Head of caudate nucleus (tissue), 42 donors: ENCODE data around the gene ITGAX.
A peak's percentile ranks its signal among the peaks of the same experiment; 100 is the strongest.

Experiments used
- DNase-seq, 42 donors: peaks; one replicate each; pipeline versions ENCODE4 v3.0.0 to v3.0.0-alpha.2; 2020 to 2021; ENCODE audit warnings: mixed read lengths in 7 of 42
- intact Hi-C: fragments of 100-400 bp; cut with DNase I; formaldehyde crosslinking; loops from one replicate; pipeline ENCODE4 v1.15.0; 2022

ITGAX gene

DNA sequence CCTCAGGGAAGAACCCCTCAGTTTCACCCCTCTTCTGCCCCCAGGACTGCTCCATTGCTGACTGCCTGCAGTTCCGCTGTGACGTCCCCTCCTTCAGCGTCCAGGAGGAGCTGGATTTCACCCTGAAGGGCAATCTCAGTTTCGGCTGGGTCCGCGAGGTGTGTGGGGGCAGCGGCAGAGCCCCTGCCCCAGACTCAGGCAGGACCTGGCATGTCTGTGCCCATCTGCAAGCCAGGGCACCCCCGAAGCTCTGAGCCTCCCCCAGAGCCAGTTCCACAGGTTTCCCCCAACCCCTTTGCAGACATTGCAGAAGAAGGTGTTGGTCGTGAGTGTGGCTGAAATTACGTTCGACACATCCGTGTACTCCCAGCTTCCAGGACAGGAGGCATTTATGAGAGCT is 68.8 kb downstream of the ITGAX start:
- peak in 2 of 42 donors; percentile 8 to 19 for DNase-seq
- intact Hi-C loops = no loop called here

DNA sequence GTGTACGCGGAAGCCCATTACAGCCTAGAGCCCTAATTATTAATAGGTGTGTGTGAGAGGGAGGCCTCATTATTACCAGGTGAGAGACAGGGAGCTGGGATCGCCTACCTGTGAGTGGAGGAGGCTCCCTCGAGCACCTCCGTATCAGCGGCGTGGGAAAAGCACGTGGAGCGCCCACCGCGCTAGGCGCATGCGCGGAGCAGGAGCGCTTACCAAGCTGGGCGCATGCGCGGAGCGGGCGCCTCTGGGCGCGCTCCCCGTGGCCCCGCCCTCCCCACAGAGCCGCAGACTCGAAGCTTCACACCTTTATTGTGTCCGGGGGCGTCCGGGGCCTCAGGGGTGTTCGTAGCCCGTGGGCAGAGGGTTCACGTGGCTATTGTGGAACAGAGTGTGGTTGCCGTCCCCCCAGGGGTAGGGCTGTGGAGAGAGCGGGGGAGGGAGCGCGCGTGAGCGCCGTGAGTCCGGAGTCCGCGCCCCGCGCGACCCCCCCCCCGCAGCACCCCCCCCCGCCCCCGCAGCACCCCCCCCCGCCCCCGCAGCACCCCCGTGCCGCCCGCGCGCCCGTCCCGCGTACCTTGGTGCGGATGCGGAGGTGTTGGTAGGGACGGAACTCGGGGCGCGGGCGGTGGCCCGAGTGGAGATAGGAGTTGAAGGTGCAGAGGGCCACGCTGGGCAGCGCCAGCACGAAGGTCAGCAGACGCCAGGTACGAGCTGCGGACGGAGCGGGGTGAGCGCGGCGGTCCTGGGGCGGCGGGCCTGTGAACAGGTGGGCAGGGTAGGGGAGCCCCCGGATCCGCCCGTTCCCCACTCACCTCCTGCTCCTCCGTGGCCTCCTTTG is 72.7 kb downstream of the ITGAX start:
- DNase-seq = peak; percentile 20 to 84 (median 68)
- intact Hi-C loops = no loop called here

DNA sequence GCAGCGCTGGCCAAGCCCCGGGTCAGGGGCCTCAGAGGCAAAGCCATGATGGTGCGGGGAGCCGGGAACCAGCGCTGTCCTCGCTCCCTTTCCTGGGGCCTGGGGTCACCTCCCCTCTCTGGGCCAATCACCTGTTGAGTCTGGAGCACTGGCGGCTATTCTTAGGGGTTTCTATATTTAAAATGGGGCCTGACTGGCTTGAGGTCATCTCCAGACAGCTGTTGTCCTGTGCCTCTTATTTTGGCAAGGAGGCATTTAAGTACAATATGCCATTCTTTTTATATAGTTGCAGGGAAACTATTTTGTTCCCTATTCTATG is 73.3 kb downstream of the ITGAX start, which contains the start of gene COX6A2:
Gene COX6A2 (minus strand): TSS at position 82 of the 319 bp plus-strand sequence. CDS start 35 bp downstream, at position 47.
- intact Hi-C loops = no loop called here
- DNase-seq = peak in 1 of 42 donors; percentile 29

DNA sequence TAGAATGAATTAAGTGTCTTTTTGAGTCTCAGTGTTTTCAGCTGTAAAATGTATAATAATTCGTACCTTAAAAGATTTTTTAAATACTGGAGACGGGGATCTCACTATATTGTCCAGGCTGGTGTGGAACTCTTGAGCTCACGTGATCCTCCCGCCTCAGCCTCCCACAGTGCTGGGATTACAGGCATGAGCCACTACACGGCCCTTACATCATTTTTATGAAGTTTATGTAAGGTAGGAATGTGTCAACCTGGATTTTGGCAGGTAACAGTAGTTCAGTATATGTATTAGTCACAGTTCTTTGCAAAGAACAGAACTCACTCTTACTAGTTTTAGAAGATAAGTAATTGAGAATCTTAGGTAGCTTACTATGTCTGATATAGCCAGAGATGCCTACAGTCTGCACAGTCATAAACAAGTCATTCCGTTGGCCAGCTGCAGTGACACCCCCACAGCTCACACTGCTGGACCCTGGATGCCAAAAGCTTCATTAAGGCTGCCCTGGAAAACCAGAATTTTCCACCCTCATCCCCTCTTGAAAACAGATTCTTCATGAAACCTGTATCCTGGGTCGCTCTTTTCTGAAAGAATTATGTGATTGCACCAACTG is 73.8 kb downstream of the ITGAX start:
- intact Hi-C loops = no loop called here
- peak in 5 of 42 donors; percentile 25 to 53 (median 37) for DNase-seq

DNA sequence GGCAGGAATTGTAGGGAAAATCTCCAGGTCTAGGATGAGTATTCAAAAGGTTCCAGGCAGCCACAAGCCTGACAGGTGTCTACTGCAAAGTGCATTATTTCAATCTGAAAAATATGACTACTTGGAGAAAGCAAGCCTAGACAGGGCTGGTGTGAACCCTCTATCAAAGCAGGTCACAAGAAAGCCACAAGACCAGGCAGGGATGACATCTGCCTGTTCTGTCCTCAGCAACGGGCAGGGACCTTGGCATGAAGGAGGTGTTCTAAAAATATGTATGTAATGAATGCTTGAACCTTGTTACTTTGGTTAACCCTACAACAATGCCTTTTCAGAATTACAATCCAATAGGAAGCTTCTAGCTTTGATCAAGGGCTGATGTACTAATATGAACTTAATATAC is 74.3 kb downstream of the ITGAX start:
- DNase-seq = peak in 1 of 42 donors; percentile 30
- intact Hi-C loops = no loop called here

DNA sequence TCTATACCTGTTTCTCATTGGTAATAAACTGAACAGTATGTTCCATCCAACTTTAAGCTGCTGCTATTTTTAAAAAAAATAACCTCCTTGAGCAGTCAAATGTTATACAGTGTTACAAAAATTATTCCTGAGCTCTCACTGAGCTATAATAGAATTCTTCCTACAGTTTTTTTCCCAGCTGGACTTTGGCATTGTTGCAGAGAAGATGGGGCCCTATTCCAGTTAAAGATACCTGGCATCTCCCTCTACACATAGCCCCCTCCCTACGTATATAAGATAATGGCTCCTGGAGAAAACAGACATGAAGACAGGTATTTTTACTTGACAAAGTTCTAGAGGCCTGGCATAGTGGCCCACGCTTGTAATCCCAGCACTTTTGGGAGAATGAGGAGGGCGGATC is 74.8 kb downstream of the ITGAX start:
- intact Hi-C loops = no loop called here
- peak in 1 of 42 donors; percentile 5 for DNase-seq

DNA sequence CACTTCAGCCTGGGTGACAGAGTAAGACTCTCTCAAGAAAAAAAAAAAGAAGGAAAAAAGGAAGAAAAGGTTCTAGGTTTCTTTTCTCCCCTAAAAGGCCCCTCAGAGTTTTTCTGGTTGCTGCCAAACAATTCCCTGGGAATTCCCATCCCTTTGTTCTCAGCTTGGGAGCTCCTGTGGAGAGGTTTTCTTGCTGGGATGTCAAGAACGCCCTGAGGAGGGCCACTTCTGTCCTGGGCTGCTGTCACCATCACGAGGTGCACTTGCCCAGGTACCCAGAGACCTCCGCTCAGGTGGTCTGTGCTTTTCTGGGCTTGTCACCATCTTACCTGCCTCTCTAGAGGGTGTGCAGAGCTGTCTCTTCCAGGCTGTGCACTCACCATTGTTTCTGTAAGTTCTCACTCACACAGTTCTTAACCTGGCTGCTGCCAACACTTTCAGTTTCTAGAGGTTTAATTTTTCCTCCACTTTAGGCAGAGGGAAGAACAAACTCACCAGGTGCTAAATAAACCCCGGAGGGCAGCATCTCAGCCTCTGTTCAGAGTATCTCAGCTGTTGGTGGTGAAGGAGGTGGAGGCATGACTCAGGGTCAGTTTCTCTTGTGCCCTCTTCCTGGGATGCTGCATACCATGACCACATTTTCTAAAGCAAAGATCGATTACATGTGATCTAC is 75.5 kb downstream of the ITGAX start:
- DNase-seq = peak in 1 of 42 donors; percentile 18
- intact Hi-C loops = no loop called here
